ENCODE results near the gene ZNF628.

DNA sequence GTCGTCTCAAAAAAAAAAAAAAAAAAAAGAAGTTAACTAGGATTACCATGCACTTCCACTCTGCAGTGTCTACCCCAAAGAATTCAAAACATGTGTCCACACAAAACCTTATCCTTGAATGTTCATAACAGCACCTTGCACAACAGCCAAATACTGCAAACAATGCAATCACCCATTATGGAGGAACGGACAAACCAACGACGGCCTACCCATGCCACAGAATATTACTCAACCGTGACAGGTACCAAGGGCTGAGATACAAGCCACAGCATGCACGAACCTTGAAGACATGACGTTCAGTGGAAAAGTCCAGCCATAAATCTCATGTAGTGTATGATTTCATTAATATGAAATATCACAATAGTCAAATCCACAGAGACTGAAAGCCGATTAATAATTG lies 30.4 kb upstream of the ZNF628 start:
- TF ChIP-seq CTCF (IDR thresholded peaks at IDR 0.05; ENCODE audit: control extremely low read depth in 1 of 3, insufficient read depth in 1 of 3, low read depth in 1 of 3, low read length in 3 of 3) (no peak), TAF1 (IDR thresholded peaks at IDR 0.05; ENCODE audit: low read depth, low read length) (no peak), EZH2 (IDR thresholded peaks at IDR 0.05; ENCODE audit: low read depth, low read length, severe bottlenecking) (no peak), E2F6 (IDR thresholded peaks at IDR 0.05) (no peak), EP300 (IDR thresholded peaks at IDR 0.05; ENCODE audit: borderline replicate concordance in 1 of 2, low read depth in 2 of 2, low read length in 2 of 2) (no peak), RNF2 (IDR thresholded peaks at IDR 0.05; ENCODE audit: borderline replicate concordance, low read depth, low read length, missing control alignments, poor library complexity, severe bottlenecking) (no peak), SRF (IDR thresholded peaks at IDR 0.05; ENCODE audit: low read depth, low read length) (no peak), ZNF274 (IDR thresholded peaks at IDR 0.05; ENCODE audit: borderline replicate concordance, extremely low read depth, low read length) (no peak), CBX8 (IDR thresholded peaks at IDR 0.05; ENCODE audit: borderline replicate concordance, low read depth, low read length) (no peak), HDAC2 (IDR thresholded peaks at IDR 0.05; ENCODE audit: borderline replicate concordance in 1 of 2, low read depth in 2 of 2, low read length in 2 of 2) (no peak), CTBP2 (IDR thresholded peaks at IDR 0.05; ENCODE audit: borderline replicate concordance, insufficient read depth, insufficient read length, low read length) (no peak)
- TF ChIP-seq, protein P1, sequence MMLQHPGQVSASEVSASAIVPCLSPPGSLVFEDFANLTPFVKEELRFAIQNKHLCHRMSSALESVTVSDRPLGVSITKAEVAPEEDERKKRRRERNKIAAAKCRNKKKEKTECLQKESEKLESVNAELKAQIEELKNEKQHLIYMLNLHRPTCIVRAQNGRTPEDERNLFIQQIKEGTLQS (IDR thresholded peaks at IDR 0.05; ENCODE audit: insufficient read depth, low read depth, low read length): no peak
